Lower leg skin (tissue), 3 donors: ENCODE results near the gene RPS5.

Experiments used
- CTCF ChIP-seq, 3 donors: fragments of 450-650 bp; IDR thresholded peaks; one replicate each; pipeline ENCODE4 v1.5.1; 2016; ENCODE audit warnings: antibody characterized with exemption in 3 of 3, mild to moderate bottlenecking in 3 of 3, moderate library complexity in 2 of 3
- POLR2A ChIP-seq, 2 donors: fragments of 450-650 bp; IDR thresholded peaks; one replicate each; pipeline ENCODE4 v1.6.1; 2016 to 2017; ENCODE audit warnings: antibody characterized with exemption in 2 of 2, mild to moderate bottlenecking in 1 of 2, moderate library complexity in 1 of 2

DNA sequence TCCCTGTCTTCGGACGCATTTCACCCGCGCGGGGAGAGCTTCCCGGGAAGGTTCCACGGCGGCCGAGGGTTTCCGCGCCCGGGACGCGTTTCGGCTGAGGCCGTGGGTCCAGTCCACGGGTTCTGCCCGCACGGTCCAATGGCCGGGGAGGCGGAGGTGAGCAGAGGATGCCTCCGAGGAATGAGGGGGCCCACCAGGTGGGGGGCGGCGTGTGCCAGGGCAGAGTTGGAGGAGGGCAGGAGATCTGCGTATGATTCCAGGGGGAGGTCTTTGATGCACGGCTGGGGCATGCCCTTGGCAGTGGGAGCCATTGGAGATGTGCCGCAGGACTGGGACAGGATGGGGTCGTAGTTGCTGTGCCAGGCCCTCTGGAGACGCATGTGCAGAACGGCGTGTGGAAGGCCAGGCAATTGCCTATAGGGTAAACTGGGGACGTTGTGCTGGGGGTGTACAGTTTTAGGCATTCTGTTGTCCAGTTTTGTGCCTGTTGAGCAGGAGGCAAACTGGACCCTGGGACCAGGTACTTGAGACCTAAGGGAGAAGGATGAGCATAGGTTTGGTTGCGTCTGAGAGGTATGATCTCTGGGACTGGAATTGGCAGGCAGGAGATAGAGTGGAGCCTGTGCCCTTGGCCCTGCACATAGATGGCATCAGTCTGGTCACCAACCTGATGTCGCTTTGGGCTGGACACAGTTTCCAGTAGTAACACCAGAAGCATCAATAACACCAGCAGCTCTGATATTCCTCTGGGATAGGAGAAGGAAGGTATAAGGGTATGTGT is 22.1 kb downstream of the RPS5 start:
- TF ChIP-seq CTCF (IDR thresholded peaks at IDR 0.05) (no peak), POLR2A (IDR thresholded peaks at IDR 0.05) (no peak)
